ENCODE data around the gene TMEM239. TPM values are rescaled to one million over a fixed set of nuclear protein-coding genes. Genes with fewer than 3 reads are reported as not detected.

The TMEM239 gene
- total and polyA plus RNA-seq, 2 of the 8 experiments (the other 6 are each of a cell fraction or from before 2014, with no cell fraction given) = not detected

DNA sequence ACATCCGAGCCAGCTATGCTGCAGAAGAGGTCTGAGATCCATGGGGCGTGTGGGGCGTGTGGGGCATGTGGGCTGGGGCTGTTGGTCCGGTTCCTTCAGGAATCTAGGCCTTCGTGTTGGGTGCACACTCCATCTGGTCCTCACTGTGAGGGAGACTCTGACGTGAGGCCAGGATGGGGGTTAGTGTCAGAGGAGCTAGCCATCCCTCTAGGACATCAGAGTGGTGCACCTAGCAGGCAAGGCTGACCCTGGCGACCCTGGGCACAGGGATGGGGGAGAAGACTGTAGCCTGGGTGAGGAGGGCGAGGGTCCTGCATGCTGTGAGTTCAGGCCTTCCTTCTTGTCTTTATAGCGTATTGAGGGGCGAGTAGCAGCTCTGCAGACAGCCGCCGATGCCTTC is 48.5 kb downstream of the TMEM239 start:
- DNase-seq (ENCODE audit: low read depth in 1 of 2, low spot score in 2 of 2) = no peak
- no peaks in the 10 kb centered on the region for H3K79me1 ChIP-seq (ENCODE audit: low read depth, low read length)
- no peak overlapping the region for H3K18ac ChIP-seq (ENCODE audit: extremely low read depth, low read length)
- peaks cover 0 to 3% of the 10 kb centered on the region in 2 experiments for H4K20me1 ChIP-seq (replicated peaks in 1 of 2; ENCODE audit: control insufficient read depth in 1 of 2, insufficient read depth in 2 of 2, low read length in 2 of 2)
- H3K4me2 ChIP-seq (ENCODE audit: insufficient read depth in 1 of 2, low read depth in 2 of 2, low read length in 2 of 2) = no peak overlapping the region
- no peaks in the 10 kb centered on the region for H3K27me3 ChIP-seq (replicated peaks in 1 of 4; ENCODE audit: control insufficient read depth in 3 of 4, extremely low read depth in 1 of 4, insufficient read depth in 3 of 4, low read length in 3 of 4)
- H3K4ac ChIP-seq (replicated peaks; ENCODE audit: insufficient read length, low read depth, low read length) = no peak overlapping the region
- H3K23ac ChIP-seq (ENCODE audit: insufficient read length) = no peak overlapping the region
- no peak for FAIRE-seq
- ChIA-PET POLR2A (ENCODE audit: partially characterized antibody) (no interaction called here), CTCF (ENCODE audit: partially characterized antibody) (interaction anchor here (0.6 to 4.6 kb wide), 28 partner anchors 8 to 176 kb away, joined by 3 to 23 read pairs (median 4); partner anchors contain the start of gene CPXM1)
- no peaks in the 10 kb centered on the region for H3K23me2 ChIP-seq (ENCODE audit: low read depth, low read length)
- H4K91ac ChIP-seq (replicated peaks; ENCODE audit: insufficient read length, low read length) = no peak overlapping the region
- no peak overlapping the region for H3K56ac ChIP-seq (replicated peaks; ENCODE audit: insufficient read length, low read depth, low read length)
- H3K14ac ChIP-seq (ENCODE audit: insufficient read length) = no peak overlapping the region
- H3K36me3 ChIP-seq (ENCODE audit: control insufficient read depth in 2 of 4, insufficient read depth in 4 of 4, low read length in 3 of 4) = no peaks in the 10 kb centered on the region; a peak in 1 of 8 replicates
- no peaks in the 10 kb centered on the region for H3K9me3 ChIP-seq (ENCODE audit: insufficient read depth in 2 of 2, low read depth in 1 of 2, low read length in 1 of 2)
- no peaks in the 10 kb centered on the region for H3K79me2 ChIP-seq (ENCODE audit: control insufficient read depth in 1 of 2, insufficient read depth in 2 of 2, low read length in 2 of 2)
- H2AFZ ChIP-seq (ENCODE audit: low read length) = no peak overlapping the region
- no peak overlapping the region for H3K4me3 ChIP-seq (ENCODE audit: extremely low read depth in 1 of 4, insufficient read depth in 2 of 4, low read depth in 3 of 4, low read length in 4 of 4)
- H2BK5ac ChIP-seq (ENCODE audit: low read depth, low read length) = no peak overlapping the region
- H2BK15ac ChIP-seq (ENCODE audit: low read length) = no peak overlapping the region
- H2BK120ac ChIP-seq (replicated peaks; ENCODE audit: low read depth, low read length) = no peak overlapping the region
- H2BK12ac ChIP-seq (ENCODE audit: low read depth, low read length) = no peak overlapping the region
- H4K8ac ChIP-seq (ENCODE audit: extremely low read depth, insufficient read depth, low read length) = no peak overlapping the region
- H2BK20ac ChIP-seq (ENCODE audit: low read length) = no peak overlapping the region
- no peak overlapping the region for H4K5ac ChIP-seq (ENCODE audit: insufficient read length, low read depth, low read length)
- H3K9ac ChIP-seq (replicated peaks in 1 of 4; ENCODE audit: extremely low read depth in 1 of 4, low read depth in 3 of 4, low read length in 3 of 4) = no peak overlapping the region
- H3K4me1 ChIP-seq (replicated peaks in 1 of 4; ENCODE audit: control insufficient read depth in 3 of 4, insufficient read depth in 4 of 4, low read length in 3 of 4) = no peaks in the 10 kb centered on the region
- H3K27ac ChIP-seq (ENCODE audit: low read depth, low read length) = no peak overlapping the region
- no peak overlapping the region for H2AK5ac ChIP-seq (ENCODE audit: low read depth, low read length)
- WGBS, 2 experiments (ENCODE audit: extremely low coverage in 1 of 2, insufficient coverage in 1 of 2, insufficient read length in 1 of 2, insufficient replicate concordance in 2 of 2, low coverage in 1 of 2, low lambda C conversion rate in 2 of 2, missing lambda C conversion rate in 1 of 2) = 83% methylated on average over 11 of the region's 12 CpGs; no CpG with 5 or more reads in 1 of the 2 experiments
- no peak for TF ChIP-seq SAP30 (IDR thresholded peaks at IDR 0.05; ENCODE audit: insufficient read depth, insufficient replicate concordance, low read length)

Measured in H1 (cell line).